GM19455 (cell line): ENCODE results near the gene NACAD.

ENCODE experiments used
- ATAC-seq: cut with Tn5 transposase; IDR thresholded peaks from one replicate; pipeline ENCODE4 v1.9.1; 2021; ENCODE audit not compliant: unreplicated experiment

Gene NACAD

DNA sequence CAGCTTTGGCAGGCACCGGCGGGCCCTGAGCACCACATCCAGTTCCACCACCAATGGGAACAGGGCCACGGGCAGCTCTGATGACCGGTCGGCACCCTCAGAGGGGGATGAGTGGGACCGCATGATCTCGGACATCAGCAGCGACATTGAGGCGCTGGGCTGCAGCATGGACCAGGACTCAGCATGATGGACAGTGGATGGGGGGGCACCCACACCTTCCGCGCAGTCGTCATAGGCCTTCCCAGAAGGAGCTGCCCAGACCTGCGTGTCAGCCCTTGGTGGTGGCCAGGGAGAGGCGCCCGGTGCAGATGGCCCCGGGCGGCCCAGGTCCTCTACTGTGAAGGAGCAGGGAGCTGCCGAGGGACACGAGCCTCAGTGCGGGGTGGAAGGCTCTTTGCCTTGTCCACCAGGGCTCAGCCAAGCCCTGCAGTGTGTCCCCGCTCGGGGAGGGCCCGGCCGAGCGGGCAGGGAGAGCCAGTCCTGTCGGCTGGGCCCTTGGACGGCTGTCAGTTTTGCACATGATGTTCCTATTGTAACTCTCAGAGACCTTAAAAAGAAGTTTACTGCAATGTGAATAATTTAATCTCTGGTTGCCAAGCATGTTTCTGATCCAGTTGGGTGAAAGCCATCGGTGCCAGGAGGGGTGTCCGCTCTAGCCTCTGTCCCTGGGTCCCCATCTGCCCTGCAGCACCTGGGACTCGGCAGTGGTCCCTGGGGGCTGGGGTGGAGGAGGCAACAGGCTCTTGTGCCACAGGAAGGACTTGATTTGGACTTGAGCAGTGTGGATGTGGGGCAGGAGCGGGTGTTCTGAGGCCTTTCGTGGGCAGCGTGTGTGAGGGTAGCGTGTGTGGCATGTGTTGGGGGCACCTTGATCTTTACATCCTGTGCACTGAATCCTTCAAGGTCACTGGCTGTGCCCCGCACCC, 12.6 kb downstream of the NACAD start:
- no peak for ATAC-seq

DNA sequence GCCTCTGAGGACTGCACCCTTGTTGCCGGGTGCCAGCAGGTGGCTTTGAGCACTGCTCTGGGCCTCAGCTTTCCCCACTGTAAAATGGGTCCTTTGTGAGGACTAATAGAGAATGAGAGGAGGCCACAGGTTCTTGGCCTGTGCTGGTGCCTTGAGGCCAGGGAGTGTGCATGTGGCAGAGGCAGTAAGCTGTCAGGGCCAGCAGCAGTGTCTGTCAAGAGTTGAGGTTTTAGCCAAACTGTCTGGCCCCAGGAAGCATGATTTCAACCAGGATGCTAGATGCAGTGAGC, 13.5 kb downstream of the NACAD start:
- no peak for ATAC-seq

DNA sequence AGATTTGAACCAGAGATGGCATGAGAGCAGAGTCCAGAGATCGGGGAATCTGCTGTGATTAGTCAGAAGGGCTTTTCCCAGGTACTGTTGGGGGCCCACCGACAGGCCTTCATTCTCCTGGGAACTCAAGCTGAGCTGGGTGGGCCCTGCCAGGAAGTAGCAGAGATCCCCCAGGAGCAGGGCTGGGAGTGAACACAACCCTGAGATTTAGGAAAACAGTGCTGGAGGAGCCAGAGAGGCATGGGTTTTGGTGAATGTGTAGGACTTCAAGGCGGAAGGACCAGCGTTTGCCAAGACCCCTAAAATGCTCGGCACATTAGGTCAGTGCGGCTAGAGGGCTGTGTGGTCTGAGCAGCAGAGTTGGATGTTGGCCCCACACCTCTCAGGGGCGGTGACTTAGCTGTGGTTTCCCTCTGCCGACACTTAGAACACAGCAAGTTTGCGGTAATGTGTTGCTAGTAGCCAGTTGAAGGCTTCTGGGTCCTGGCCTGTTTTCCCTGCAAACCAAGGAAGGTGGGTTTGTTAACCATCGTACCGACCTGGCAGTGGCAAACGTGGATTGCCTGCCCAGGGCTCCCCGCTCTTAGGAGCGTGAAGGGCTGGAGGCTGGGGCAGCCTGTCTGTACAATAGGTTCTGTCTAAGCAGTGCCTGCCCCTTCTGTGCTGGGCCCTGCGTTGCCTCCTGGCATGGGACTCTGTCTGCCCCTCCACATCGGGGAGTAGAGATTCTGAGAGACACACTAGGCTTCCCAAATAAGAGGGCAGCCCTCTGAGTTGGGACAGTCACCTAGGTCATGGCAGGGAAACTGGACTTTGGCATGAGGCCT, 14.0 kb downstream of the NACAD start:
- no peak for ATAC-seq

DNA sequence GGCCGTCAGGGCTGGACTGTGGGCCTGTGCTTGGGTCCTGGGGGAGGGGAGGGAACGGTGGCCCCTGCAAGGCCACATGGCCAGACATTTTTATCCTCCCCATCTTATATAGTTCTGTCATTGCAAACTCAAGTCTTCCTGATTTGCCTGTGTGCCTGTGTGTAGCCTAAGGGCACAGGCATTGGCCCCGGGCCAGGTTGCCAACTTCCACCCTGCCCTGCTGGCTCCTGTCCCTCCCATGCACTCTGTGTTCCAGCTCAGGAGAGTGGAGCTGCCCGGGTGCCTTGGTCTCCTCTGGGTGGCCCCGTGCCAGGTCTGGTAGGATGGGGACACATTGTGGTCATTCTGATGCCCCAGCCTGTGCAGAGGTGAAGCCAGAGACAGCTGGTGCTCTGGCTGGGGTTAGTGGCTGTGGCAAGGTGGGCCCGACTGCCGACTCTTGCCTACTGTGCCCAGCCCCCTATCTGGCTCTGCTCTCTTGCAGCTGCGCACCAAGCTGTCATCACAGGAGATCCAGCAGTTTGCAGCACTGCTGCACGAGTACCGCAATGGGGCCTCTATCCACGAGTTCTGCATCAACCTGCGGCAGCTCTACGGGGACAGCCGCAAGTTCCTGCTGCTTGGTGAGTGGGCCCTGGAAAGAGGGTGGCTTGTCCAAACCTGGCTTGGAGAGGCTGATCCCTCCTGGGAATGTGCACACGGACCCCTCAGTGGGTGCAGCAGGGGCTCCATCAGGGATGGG, 14.8 kb downstream of the NACAD start:
- no peak for ATAC-seq

DNA sequence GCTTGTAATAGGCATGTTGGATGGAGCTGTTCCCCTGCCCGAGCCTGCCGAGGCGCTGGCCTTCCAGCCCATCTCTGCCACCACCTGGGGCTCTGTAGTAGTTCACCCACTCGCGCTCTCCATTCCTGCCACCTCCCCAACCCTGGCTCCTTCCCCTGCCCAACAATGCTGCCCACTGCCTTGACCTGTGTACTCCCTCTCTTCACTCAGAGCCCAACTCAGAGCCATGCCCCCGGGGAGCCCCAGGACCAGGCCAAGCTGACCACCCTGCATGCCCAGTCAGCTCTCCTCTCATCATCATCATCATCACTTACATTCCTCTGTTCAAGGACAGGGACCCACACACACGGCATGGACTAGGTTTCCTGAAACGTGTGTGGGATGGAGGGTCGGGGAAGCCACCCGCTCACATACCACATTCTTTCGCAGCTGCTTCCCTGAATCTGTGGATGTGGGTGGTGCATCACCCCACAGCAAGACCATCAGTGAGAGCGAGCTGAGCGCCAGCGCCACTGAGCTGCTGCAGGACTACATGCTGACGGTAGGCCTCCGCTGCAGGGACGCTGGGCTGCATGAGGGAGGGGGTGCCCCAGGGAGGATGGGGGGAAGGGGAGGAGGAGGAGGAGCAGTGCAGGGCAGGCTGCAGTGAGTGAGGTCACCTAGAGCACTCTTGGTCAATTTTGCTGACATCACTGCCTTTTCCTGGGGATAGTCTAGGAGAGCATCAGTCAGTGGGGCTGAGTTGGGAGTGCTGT, 15.6 kb downstream of the NACAD start:
- no peak for ATAC-seq

DNA sequence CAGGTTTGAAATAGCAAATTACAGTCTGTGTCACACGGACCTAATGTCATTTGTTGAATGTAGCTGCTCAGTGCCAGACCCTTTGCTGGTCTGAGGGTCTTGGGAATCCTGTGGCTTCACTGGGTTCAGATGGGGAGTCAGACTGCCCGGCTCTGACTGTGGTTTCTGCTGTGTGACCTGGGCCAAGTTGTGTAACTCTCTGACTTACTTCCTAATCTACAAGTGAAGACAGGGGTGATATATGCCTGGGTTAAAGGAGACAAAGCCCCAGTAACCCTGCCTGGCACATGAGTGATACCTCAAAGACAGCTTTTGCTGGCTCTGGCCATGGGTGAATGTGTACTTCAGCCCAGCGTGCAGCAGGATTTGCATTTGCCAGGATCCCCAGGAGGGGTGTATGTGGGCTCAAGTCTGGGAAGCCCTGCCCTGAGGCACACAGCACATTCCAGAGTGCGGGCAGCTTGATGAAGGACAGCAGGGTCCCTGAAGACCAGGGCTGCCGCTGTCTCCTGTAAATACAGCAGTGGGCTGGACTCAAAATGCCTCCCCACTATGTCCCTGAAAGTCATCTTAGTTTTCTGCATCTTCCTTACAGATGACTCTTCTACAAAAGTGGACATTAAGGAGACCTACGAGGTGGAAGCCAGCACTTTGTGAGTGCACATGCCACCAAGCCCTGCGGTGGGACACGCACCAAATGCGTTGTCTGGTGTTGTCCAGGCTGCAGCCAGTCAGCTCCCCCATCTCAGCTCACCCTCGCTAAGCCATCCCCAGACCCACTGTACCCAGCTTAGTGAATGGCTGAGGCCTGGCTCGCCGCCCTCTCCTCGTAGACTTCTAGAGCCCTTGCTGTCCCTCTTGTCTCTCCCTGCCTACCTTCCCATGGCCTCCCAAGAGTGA, 16.4 kb downstream of the NACAD start:
- no peak for ATAC-seq

DNA sequence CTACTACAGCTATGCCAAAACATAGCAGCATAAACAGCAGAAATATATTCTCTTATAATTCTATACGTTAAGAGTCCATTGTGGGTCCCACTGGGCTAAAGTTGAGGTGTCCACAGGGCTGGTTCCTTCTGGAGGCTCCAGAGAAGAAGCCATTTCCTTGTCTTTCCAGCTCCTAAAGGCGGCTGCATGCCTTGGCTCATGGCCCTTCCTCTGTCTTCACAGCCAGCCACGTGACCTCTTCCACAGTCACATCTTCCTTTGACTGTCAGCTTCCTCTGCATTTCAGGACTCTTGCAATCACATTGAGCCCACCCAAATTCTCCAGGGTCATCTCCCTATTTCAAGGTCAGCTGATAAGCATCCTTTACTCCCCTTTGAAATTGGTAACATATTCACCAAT, 17.2 kb downstream of the NACAD start:
- no peak for ATAC-seq

DNA sequence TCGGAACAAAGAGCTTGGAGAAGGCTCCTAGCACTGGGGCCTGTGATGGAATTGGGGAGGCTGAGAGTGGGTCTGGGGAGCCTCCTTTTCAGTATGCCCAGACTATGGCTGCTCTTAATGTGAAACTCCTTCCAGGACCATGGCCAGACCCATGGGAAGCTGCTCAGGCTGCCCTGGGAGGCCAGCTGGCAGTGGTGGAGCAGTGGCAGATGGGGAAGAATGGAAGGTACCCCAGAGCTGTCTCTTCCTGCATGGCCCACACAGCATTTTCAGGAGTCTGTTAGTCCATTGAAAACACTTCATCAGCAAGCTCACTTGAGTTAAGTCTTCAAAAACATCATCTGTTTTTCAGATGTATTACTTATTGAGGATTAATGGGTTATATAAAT, 18.5 kb downstream of the NACAD start:
- ATAC-seq: no peak

DNA sequence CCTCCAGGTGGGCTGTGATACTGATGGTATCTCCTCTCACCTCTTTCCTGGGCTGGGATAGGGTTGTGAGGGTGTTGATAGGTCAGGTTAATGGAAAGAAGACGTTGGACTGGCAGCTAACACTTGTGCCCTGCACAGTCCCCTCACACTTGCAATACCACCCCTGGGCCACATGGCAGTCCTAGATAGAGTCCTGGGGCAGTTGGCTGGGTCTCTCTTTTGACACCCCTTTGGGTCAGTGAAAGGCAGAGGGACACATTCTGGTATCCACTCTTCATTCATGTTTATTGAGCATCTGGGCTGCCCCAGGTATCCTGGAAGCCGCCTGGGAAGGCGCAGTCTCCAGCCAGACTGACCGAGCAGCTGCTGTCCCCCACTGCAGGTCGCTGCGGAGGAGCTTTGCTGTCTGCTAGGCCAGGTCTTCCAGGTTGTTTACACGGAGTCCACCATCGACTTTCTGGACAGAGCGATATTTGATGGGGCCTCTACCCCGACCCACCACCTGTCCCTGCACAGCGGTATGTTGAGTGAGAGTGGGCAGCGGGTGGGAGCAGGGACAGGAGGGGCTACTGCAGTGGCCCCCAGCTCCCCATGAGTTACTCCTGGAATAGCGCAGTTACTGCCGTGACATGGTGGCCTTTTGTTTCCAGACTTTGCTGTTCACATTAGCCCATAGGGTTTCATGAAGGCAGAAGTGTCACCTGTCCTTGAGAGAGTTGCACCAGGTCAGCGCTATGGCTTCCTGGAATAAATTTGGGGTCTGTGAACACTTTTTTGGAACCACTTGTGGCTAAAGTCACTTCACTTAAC, 19.1 kb downstream of the NACAD start:
- ATAC-seq: no peak

DNA sequence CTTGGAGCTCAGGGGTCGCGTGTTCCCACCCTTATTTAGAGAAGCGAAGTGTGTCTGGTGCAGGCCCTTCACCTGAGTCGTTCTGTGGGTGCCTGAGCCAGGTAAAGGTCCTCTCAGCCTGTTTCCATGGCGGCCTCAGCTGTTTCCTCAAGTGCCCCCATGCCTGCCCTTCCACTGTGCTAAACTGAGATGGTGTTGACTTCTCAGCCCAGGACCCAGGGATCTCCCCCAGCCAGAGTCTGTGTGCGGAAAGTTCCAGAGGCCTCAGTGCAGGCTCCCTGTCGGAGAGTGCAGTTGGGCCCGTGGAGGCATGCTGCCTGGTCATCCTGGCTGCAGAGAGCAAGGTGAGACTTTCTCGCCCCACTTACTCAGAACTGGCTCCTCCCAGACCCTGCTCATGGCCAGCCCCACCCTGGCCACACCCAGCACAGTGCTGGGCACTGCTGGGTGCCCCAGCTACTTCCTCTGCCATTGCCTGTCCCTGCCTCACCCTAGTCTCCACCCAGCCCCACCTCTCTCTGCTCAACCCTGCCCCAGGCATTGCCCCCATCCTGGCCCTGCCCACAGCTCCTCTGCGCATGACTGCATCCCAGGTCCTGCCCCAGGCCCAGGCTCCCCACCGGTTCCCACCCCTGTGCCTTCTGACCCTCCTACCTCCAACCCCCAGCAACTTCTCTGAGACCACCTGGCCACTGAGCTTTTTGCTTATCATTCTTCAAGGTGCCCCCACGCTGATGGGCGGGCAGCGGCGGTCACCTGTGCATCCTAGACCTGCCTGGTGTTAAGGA, 20.3 kb downstream of the NACAD start:
- ATAC-seq: no peak

DNA sequence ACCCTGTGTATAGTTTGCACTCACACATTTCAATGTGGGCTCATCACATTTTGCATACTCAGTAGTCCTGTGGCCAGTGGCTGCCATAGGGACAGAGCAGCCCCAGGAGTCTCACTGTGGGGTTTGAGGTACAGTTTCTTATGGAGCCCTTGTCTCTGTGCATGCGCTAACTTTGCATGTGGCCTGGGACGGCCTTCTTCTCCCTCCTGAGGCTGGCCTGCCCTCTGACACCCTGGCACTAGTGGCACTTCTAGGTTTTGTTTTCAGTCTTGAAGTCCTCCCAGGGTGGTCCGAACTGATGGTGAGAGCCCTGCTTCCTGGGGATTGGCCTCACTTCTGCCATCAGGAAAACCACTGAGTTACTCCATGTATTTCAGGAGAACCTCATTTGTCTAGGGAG, 21.2 kb downstream of the NACAD start:
- no peak for ATAC-seq

DNA sequence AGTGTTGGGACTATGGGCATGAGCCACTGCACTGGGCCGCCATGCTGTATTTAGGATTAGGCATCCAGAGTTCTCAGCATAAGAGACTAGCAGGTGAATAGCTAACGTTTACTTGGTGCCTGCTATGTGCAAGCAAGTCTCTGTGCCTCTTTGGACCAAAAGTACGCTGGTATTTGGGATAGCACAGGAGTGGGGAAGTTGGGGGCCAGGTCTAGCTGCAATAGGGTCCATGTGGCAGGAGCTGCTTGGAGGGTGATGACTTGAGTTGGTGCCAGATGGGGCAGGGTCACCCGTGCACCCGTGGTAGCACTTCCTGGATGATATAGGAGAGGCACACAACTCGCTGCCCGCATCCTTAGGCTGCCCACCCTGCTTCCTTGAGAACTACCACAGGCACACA, 22.4 kb downstream of the NACAD start:
- no peak for ATAC-seq

DNA sequence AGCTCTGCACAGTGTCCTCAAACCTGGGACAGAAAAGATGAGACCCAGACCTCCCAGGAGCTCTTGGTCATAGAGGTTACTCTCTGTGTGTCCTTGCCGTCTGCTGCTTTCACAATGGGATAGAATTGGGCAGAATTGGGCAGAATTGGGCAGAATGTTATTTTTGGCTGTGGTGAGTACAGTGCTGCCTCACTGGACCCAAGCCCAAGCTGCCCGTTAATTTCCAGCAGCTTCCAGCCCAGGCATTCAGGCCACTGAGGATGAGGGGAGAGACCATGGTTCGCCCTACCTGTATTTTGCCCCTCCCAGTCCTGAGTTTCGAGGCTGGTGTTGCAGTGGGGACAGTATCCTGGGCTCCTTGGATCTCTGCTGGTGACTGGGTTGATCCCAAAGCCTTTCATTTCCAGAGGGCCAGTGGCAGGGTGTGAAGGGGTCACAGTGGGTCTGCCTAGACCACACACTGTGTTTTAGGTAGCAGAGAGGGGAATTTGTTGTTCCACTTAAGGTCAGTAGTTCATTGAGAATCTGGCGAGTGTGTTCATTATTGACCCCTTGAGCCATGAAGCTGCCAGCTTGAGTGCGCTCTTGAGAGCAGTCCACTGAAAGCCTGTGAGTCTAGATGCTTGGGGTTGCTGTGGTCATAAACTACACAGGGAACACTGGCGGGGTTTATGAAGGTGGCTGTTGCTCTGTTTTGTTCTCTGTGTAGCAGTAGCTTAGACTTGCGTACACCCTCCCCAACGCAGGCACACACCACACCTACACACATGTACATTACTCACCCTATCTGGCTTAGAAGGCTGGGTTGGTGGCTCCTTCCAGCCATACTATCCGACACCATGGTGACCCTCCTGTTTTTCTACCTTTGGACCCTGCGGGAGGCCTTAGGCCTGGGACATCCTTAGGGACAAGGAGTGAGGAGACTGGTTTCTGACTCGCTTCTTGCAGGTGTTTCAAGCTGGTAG, 23.5 kb downstream of the NACAD start:
- ATAC-seq: no peak

DNA sequence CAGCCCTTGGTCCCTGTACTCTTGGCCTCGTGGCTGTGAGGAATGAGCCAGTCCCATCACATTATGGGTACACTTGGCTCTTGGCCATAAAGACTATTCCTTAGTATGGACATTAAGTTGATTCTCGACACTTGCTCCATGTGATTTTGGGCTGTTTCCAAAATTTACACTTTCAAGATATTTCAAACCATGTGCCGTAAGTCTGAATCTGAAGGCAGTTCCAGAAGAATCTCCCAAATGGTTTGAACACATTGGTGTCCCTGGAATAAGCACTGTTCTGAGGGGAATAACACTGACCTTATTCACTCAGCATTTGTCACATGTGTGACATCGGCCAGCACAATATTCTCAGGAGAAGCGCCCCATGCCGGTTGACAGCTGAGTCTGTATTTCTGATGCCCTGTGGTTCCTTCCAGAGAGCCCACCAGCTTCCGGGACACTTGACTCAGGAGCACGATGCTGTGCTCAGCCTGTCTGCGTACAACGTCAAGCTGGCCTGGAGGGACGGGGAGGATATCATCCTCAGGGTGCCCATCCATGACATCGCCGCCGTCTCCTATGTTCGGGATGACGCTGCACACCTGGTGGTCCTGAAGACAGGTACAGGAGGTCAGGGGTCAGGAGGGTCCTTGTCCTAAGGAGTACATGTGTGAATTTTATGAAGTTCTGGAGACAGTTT, 24.6 kb downstream of the NACAD start:
- no peak for ATAC-seq

DNA sequence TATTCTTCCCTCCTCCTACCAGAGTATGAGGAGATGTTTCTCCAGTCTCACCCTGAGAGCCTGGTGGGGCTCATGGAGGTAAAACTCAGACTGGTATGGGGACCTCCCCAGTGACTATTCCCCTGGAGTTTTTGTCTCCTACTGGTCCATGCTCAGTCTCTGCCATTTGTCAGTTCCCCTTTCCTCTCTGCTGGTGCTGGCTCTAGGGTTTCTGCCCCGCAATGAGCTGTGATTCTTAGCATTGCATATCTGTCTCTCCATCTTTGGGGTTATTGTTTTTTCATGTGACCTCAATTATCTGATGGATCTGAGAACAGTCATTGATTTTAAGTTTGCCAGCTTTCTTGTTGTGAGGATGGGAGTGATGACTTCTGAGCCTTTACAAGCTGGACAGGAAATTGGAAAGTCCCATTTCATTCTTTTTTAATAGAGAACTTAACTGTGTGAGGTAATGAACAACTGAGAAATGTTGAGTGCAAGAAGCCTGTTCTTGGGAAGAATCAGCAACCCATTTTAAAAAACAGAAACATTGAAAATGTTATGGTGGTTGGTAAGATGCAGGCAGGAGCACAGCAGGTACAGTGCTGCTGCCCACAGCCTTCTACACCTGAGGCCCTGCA, 26.9 kb downstream of the NACAD start:
- no peak for ATAC-seq

DNA sequence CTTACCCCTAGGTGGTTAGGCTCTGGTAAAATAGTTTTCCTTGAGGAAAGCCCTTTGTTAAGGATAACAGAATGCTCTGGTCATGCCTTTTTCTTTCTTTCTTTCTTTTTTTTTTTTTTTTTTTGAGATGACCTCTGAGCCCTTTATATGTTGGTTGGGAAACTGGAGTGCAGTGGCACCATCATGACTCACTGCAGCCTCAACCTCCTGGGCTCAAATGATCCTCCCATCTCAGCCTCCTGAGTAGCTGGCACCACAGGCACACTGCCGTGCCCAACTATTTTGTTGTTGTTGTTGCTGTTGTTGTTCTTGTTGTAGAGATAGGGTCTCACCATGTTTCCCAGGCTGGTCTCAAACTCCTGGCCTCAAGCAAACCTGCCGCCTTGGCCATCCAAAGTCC, 27.4 kb downstream of the NACAD start:
- no peak for ATAC-seq
